Peyer's patch (tissue), 4 donors: Measurements from ENCODE around the gene MLLT1.

Source experiments
- POLR2A ChIP-seq, 2 donors: fragments of 450-650 bp; IDR thresholded peaks; one replicate each; pipeline ENCODE4 v1.5.1; 2017; ENCODE audit warnings: antibody characterized with exemption in 2 of 2, mild to moderate bottlenecking in 2 of 2, moderate library complexity in 2 of 2
- TF ChIP-seq, protein P1 (sequence below), 6 experiments: fragments of 450-650 bp in 4 of 6; fragments of 200-600 bp in 2 of 6; sonication (generic) in 1 of 6; IDR thresholded peaks; one replicate each; pipeline ENCODE4 v1.5.1; 2017 to 2019; ENCODE audit warnings: antibody characterized with exemption in 6 of 6, mild to moderate bottlenecking in 3 of 6, moderate library complexity in 1 of 6

DNA sequence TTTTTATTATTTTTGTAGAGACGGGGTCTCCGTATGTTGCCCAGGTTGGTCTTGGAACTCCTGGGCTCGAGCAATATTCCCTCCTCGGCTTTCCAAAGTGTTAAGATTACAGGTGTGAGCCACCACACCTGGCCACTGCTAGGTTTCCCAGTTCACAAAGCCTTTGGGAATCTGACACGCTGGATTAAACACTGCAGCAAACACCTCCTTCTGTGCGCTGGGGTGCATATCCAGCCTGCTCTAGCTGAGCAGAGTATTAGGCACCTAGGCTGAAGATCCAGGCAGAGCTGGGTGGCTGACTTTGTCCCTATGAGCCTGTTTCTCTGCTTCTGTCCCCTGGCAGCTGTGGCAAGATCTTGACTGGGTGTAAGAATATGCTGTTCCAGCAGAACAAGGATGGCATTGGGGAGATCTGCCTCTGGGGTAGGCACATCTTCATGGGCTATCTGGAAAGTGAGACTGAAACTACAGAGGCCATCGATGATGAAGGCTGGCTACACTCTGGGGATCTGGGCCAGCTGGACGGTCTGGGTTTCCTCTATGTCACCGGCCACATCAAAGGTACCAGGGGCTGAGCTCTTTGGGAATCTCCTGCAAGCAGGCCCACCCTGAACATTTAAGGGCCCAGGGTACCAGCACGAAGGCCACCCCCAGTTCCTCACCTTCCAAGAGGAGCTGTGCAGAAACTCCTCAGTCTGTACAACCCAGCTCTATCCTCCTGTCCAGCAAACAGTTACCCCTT lies 94.5 kb downstream of the MLLT1 start:
- no peak for TF ChIP-seq POLR2A (IDR thresholded peaks at IDR 0.05)
- TF ChIP-seq, protein P1, sequence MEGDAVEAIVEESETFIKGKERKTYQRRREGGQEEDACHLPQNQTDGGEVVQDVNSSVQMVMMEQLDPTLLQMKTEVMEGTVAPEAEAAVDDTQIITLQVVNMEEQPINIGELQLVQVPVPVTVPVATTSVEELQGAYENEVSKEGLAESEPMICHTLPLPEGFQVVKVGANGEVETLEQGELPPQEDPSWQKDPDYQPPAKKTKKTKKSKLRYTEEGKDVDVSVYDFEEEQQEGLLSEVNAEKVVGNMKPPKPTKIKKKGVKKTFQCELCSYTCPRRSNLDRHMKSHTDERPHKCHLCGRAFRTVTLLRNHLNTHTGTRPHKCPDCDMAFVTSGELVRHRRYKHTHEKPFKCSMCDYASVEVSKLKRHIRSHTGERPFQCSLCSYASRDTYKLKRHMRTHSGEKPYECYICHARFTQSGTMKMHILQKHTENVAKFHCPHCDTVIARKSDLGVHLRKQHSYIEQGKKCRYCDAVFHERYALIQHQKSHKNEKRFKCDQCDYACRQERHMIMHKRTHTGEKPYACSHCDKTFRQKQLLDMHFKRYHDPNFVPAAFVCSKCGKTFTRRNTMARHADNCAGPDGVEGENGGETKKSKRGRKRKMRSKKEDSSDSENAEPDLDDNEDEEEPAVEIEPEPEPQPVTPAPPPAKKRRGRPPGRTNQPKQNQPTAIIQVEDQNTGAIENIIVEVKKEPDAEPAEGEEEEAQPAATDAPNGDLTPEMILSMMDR (IDR thresholded peaks at IDR 0.05): no peak
